Fibroblast of skin of left quadriceps (primary cell): ENCODE results near the gene CTTN.
"Not testable (repeated sequence)": the region's sequence is repeated elsewhere in the genome, so short reads cannot be mapped to it uniquely, and the experiment has no call there.

Experiments used
- DNase-seq, 2 experiments: peaks; one replicate each; pipeline ENCODE4 v3.0.0-alpha.2; 2013; ENCODE audit warnings: low read depth in 2 of 2

CTTN gene

DNA sequence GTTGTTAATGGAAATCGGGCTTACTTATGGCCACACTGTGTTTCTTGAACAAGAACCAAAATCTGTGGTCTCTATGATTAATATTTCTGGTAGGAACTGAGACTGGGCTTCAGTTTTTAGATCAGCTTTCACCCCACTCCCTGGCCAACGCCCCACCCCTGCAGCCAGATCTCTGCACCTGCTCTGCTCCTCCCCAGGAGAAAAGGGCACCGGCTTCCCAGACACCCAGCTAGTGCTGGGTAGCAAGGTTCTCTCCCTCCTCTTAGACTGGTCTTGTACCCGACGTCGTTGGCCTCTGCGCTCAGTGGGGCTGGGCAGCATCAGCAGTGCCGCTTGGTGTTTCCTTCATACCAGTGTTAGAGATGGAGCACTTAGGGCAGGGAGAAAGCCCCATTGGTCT, 17.0 kb upstream of the CTTN start:
- no peak for DNase-seq

DNA sequence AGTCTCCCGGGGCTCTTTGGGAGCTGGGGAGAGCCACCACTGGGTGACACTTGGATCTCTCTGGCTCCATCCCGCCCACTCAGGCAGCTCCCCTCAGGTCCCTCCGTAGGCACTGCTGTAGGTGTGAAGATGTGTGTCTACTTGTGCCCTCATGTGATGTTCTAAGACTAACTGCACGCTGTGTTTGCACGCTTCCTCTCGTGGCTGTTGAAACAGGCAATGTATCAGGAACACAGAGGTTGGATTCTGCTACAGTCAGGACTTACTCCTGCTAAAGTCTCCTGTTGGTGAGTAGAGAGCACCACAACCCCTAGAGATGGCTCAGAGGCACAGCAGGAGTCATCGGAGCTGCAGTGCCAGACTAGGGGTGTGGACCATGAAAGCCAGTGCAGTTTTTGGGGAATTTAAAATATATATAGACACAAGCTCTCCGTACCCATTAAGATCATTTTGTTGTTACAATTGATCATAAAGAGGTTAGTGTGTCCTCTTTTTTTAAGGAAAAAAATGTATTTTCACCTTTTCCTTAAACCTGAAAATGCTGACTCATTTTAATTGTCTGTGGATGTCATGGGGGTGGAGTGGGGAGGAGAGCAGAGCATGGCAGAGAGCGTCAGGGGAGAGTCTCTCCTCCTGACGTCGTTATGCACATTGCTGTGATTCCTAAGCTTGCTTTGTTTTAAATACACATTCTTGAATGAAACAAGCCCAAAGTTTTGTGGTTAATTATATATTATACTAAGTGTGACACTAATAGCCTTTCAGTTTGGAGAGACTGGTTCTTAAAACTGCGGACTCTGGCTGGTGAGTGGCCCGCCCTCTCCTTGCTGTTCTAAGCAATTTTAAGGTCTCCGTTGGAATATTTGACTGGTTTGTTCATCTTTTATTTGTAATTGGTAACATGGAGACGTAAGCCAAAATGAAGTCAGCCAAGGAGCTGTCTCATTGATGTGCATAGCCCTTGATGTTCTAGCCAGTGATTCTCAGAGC, 16.2 kb upstream of the CTTN start:
- DNase-seq, result peak; percentile 64 to 69

DNA sequence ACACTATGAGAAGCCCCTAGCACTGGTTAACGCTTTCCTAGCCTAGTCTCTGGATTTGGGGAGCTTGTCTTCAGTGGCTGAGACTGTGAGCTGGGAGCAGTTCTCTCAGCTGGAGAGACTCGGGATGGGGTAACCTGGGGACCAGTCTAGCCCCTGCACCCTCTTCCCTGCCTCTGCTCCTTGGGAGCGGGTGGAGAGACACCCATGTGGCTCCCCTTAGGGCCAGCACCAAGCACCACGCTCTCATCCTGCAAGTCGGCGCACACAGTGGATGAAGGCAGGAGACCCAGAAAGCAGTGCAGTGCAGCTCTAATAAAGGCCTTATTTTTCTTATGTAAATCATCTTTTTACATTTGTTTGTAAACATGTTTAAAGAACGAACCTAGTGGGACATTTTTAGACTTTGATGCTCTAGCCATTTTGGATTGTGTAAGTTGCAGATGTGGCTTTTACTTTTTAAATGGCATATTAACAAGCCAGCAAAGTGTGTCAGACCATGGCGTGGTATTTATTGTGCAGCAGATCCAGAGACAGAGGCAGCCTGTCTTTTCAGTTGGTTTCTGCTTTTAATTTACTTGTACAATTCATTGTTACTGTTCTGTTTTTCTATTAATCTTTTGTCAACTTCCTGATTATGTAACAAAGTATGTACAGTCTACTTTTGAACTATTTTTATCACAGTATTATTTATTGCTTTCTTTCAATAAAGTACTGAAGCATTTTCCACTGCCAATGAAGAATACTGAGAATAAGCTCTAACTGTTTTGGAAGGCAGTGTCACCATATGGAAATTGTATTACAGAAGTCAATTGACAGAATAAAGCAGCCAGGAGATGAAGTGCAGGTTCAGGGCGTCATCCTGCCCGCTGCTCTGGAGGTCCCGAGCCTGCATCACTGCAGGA, 14.4 kb upstream of the CTTN start:
- peak in 1 of 2 experiments; percentile 24 for DNase-seq

DNA sequence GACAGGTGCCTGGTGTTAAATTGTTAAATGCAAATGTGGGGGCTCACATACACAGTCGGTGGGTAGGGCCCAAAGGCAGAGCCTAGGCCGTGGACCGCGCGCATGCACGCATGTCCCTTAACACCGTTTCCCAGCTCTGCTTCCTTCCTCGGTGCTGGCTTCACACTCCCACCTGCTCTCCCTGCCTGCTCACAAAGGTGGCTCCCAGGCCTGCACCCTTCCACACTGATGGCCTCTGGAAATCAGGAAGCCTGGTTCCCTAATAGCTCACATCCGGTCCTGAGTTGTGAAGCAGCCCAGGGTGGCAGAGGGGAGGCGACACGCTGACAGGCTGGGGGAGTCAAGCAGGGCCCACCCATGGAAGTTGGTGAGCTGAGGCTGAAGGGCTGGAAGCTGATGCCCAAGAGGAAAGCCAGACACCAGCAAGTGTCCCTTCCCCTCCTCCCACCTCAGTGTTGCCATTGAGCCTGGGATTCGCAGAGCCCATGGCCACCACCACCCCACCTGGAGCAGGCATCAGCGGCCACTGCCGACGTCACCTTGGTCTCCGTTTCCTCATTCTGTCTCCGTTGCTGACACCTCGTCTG, 13.7 kb upstream of the CTTN start:
- DNase-seq, result no peak

DNA sequence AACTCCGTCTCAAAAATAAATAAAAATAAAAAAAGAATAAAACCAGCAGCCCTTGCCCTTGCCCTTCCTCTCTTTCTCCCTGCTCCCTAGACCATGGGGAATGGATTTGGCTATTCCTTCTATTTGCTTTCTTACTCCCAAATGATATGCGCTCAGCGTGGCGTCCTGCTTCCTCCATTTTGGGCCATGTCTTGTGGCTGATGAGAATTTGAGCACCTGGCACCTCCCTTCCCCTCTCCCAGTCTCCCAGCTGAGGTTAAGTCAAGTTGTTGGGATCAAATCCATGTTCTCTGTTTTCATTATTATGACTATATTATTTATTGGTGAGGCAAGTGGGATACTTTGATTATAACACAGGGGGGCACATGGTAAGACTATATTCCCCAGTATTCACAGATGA, 10.8 kb upstream of the CTTN start:
- no peak for DNase-seq

DNA sequence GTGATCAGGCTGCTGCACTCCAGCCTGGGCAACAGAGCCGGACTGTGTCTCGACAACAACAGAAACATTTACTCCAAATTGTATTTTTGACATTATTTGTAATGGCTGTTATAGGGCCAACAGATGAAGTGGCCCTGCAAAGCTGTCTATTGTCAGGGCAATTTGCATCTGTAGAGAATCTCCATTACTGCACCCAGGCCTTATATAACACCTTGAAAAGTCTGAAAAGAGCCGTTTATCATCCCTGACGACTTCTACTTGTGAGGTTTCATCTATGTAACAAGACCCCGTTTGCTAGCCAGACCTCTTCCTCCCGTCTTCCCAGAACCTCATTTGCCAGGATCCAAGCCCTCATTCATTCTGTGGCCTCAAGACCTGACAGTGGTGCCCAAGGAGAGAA, 9.1 kb upstream of the CTTN start:
- DNase-seq, result no peak

DNA sequence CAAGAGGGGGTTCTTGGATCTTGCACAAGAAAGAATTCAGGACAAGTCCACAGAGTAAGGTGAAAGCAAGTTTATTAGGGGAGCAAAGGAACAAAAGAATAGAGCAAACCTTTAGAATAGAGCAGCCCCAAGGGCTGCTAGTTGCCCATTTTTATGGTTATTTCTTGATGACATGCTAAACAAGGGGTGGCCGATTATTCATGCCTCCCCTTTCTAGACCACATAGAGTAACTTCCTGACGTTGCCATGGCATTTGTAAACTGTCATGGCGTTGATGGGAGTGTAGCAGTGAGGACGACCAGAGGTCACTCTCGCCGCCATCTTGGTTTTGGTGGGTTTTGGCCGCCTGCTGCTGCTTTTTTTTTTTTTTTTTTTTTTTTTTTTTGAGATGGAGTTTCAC, 7.4 kb upstream of the CTTN start:
- not testable (repeated sequence) for DNase-seq

DNA sequence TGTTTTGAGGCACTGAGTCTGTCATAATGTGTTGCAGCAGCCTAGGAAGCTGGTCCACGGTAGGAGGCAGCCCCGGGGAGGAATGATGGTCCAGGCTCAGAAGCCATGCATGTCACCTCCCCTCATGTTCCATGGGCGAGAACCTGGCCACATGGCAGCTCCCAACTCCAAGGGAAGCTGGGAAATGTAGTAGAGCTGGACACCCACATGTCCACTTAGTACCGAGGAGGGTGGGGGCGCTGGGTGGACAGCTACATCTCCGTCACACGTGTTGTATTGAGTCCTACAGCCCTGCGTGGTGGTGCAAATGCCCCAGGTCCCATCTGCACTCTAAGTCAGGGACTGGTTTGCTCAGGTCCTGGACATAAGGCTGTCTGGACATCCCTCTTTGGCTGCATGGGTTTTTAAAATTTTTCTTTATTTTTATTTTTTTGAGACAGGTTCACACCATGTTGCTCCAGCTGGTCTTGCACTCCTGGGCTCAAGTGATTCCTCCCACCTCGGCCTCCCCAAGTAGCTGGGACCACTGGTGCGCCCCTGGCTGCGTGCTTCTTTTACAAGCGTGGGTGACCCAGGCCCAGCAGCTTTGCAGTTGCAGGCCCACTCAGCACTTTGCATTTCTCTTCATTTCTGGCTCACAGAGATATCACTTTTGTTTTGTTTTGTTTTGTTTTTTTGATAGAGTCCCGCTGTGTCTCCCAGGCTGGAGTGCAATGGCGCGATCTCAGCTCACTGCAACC, 3.9 kb upstream of the CTTN start:
- no peak for DNase-seq

DNA sequence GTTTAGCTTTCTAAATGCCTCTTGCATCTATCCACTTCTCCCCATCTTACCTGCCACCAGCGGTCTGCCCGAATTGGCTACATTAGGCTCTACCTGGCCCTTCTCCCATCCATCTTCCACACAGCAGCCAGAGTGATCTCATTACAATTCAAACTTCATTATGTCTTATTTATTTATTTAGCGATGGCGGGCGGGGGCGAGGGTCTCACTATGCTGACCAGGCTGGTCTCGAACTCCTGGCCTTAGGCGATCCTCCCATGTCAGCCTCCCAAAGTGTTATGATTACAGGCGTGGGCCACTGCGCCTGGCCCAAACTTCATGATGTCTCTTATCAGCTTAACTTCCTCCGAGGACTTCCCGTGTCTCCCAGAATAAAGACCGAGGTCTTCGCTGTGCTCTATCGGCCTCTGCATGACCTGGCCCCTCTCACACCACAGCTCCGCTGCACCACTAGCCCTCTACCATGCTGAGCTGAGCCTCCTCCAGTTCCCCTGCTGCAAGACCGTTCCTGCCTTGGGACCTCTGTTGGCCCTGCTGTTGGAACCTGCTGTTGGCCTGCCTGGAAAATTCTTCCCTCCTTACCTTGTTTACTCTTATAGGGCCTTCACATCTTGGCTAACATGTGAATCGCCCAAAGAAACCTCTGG, 870 bp upstream of the CTTN start:
- DNase-seq, result no peak

DNA sequence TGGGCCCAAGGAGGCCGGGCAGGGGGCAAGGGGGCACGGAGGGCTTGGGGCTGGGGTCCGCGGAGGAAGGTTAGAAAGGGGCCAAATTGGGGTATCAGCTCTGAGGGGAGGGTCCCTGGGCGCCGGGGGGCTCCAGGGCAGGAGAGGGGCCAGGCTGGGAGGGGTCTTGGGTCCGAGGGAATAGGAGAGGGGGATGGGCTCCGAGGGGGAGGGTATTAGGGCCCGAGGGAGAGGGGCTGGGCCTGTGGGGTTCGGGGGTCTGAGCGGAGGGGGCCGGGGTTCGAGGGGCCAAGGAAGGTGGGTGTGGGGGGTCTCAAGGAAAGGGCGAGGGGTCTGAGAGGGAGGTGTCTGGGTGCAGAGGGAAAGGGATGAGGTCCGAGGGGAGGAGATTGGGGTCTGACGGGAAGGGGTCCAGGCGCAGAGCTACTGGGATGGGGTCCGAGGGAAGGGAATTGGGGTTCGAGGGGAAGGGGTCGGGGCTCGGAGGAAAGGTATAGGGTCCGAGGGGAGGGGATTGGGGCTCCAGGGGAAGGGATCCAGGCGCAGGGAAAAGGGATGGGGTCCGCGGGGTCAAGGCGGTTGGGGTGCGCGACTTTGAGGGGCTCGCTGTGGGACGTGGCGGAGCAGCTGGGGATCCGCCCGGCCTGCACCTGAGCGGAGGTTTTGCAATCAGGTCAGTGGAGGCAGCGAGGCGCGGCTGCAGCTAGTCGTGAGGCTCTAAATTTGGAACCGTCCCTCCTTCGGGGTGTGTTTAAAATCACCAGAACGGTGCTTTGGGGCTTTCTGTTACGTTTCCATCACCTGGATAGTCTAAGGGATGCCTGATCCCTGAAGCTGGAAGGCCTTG, 728 bp downstream of the CTTN start:
- no peak for DNase-seq

DNA sequence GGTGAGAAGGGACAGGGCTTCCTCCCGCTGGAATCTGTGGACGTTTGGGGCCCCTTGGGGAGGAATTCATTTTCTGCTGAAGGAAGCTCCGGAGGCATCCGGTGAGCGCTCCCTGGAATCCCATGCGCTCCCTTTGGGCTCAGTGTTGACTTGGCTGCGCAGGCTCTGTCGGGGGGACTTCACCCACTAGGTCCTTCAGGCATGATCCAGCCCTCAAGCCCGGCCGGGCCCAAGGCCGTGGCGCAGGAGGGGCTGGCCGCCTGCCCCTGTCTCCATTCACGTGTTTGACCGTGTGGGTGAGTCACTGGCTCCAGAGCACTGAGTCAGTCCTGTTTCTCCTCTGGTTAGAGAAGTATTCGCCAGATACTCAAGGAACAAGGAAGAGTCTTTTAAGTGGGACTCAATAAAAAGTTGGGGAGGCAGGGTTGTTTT, 1.4 kb downstream of the CTTN start:
- peak; percentile 72 for DNase-seq

DNA sequence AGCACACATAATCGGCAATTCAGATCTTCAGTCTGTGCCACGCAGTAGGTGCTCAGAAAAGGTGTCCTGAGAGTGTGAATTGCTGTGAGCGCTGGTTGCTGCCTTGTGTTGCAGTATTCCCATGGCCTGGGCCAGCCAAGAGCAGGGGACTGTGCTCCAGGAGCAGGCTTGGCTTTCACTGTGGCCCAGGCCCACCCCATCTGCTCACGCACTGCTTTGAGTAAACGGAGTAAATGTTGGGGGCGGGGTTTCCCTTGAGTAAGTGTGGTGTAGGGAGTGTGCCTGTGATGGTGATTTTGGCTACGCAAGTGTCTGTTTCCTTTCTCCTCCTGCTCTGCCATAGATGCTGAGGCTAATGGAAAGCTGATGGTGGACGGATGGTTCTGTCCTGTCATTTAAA, 2.3 kb downstream of the CTTN start:
- no peak for DNase-seq

DNA sequence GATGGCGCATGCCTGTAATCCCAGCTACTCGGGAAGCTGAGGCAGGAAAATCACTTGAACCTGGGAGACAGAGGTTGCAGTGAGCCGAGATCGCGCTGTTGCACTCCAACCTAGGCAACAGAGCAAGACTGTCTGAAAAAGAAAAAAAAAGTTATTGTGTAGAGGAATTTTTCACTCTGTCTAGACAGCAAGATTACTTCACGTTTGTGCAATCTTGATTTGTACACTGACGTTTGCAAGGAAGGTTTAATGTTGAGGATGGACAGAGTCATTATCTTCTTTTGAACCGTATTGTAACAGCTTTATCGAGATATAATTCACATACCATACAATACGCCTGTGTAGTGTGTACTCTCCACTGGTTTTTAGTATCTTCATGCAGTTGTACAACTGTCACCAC, 3.7 kb downstream of the CTTN start:
- DNase-seq, result no peak

DNA sequence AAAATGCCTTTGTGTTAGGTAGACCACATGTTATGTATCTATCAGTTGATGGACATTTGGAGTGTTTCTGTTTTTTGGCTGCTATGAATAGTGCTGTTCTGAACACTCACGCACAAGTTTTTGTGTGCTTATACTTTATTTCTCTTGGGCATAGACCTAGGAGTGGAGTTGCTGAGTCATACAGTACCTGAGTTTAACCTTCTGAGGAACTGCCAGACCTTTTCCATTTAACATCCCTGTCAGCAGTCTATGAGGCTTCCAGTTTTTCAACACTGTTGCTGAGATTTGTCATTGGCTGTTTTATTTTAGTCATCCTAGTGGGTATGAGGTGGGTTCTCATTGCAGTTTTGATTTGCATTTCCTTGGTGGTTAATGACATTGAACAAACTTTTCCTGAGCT, 4.4 kb downstream of the CTTN start:
- no peak for DNase-seq

DNA sequence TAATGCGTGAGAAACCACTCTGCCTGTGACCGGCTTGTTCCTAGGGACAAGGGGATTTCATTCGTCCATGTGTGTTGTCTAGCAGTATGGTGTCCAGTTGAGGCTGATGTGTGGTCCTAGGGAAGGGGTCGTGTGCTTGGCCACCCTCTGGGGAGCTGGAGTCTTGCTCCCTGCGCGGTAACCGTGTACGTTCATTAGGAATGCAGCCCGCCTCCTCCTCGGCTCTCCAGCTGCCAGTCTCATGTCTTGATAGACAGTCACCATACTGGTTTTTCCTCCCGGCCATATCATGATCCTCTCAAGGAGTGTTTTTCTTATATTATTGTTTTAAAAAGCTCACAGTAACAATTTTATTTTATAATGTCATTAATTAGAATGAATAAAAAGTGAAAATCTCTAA, 5.9 kb downstream of the CTTN start:
- no peak for DNase-seq

DNA sequence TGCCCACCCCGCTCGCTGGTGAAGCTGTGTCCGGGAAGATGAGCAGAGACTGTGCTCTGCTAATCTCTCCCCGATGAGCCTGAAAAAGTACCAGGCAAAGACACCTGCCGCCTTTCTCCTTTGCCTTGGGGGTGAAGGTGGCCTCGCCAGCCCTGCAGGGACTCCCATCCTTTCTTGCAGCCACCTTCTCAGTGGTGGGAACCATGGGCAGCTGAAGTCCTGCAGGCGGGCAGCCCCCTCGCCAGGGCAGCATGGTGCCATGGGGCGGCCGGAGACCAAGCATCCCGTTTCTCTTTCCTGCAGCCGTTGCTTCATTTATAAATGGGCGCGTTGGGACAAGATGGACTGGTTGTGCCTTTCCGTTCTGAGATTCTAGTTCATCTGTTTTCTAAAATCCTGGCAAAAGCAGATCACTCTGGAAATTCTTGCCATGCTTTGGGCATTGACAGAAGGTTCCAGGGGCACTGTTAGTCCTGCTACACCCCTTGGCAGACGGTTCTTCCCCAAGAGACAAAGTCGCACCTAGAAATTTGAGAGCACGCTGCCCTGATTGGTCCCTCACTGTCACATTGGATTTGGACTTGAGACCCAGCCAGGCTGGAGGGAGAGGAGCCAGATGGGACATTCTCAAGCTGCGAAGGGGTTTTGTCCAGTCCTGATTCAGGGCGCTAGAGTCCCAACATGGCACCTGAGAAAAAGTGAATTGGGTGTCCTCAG, 7.5 kb downstream of the CTTN start:
- no peak for DNase-seq

DNA sequence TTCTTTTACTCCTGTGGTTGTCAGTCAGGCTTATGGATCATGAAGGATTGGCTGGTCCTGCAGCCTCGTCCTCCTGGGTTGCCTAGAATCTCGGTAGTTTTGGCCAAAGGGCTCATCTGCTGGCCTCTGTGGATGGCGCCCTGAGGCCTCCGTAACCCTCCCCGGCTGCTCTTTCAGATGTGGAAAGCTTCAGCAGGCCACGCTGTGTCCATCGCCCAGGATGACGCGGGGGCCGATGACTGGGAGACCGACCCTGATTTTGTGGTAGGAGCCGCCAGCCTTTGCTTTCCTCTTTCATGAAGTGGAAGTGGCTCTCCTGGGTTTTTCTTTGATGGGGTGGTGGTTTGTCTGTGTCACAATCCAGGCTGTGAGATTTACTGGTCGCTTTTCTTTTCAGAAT, 8.8 kb downstream of the CTTN start:
- no peak for DNase-seq

DNA sequence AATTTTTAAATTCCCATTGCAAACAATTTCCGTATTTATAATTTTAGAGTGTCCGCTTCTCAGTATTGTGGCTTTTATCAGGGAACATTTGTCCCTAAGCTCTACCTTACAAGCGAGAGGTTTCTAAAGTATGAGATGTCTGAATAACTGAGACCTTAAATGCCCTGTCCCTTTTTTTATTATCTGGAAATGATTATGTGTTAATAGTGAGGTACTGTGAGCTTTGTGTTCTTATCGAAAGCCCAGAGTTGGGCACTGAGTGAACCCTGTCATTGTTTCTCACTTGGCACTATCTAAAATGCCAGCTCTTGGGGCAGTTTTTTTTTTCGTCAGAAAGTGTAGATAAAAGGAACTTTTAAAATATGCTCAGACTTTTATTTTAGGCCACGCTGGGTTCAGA, 9.5 kb downstream of the CTTN start:
- no peak for DNase-seq

DNA sequence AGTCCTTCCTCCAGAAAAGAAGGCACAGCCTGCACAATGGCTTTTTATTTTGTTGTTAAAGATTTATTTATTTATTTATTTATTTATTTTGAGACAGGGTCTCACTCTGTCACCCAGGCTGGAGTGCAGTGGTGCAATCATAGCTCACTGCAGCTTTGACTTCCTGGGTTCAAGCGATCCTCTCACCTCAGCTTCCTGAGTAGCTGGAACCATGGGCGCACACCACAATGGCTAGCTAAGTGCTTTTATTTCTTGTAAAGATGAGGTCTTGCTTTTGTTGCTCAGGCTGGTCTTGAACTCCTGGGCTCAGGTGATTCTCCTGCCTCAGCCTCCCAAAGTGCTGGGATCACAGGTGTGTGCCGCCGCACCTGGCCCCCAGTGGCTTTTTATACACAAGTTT, 10.0 kb downstream of the CTTN start:
- DNase-seq, result not testable (repeated sequence)
